CD14-positive monocyte (primary cell): ENCODE results near the gene PHF12. TPM values are rescaled to one million over a fixed set of nuclear protein-coding genes. Genes with fewer than 3 reads are reported as not detected.

Source experiments
- DNase-seq, 3 donors: peaks; one replicate each; pipeline ENCODE4 v3.0.0-alpha.2; 2011 to 2022
- H2AFZ ChIP-seq: 2 replicates; pipeline ENCODE4 v1.6.0; 2012; ENCODE audit warnings: mild to moderate bottlenecking, low read depth, low read length, inconsistent platforms; ENCODE audit not compliant: insufficient read depth, poor library complexity, severe bottlenecking
- H3K27ac ChIP-seq, 2 donors: 1 replicate in 1 of 2; 2 replicates in 1 of 2; pipeline ENCODE4 v1.5.1; 2012 to 2013; ENCODE audit warnings: low read length in 2 of 2, control low read depth in 1 of 2, inconsistent platforms in 1 of 2, low read depth in 1 of 2, mild to moderate bottlenecking in 1 of 2
- H3K27me3 ChIP-seq, 2 donors: one replicate each; pipeline versions ENCODE4 v1.6.0 to v1.6.1; 2011 to 2013; ENCODE audit warnings: low read length in 2 of 2; ENCODE audit not compliant: control insufficient read depth in 2 of 2, insufficient read depth in 2 of 2
- H3K36me3 ChIP-seq, 2 donors: replicated peaks in 1 of 2; 1 replicate in 1 of 2; 2 replicates in 1 of 2; pipeline versions ENCODE4 v1.5.1 to v1.6.1; 2012 to 2013; ENCODE audit warnings: low read length in 2 of 2, control low read depth in 1 of 2, inconsistent platforms in 1 of 2, mild to moderate bottlenecking in 1 of 2; ENCODE audit not compliant: insufficient read depth in 2 of 2, control insufficient read depth in 1 of 2
- H3K4me1 ChIP-seq, 2 donors: 1 replicate in 1 of 2; 2 replicates in 1 of 2; pipeline versions ENCODE4 v1.5.1 to v1.6.1; 2012 to 2013; ENCODE audit warnings: low read length in 2 of 2, control low read depth in 1 of 2, inconsistent platforms in 1 of 2, mild to moderate bottlenecking in 1 of 2, moderate library complexity in 1 of 2; ENCODE audit not compliant: insufficient read depth in 2 of 2, control insufficient read depth in 1 of 2
- H3K4me2 ChIP-seq: replicated peaks from 2 replicates; pipeline ENCODE3; 2012; ENCODE audit warnings: low read length, moderate library complexity, mild to moderate bottlenecking; ENCODE audit not compliant: poor library complexity, severe bottlenecking; ENCODE audit errors: extremely low read depth
- H3K4me3 ChIP-seq, 3 experiments: fragments of 200-600 bp in 1 of 3; sonication (generic) in 1 of 3; replicated peaks in 1 of 3; 1 replicate in 2 of 3; 2 replicates in 1 of 3; pipeline ENCODE4 v1.5.1; 2011 to 2013; ENCODE audit warnings: low read length in 3 of 3, mild to moderate bottlenecking in 3 of 3, control low read depth in 2 of 3, low read depth in 2 of 3, inconsistent platforms in 1 of 3, moderate library complexity in 1 of 3
- H3K79me2 ChIP-seq: 2 replicates; pipeline ENCODE4 v1.6.0; 2012; ENCODE audit warnings: mild to moderate bottlenecking, control low read depth, inconsistent platforms, low read length, moderate library complexity; ENCODE audit not compliant: insufficient read depth
- H3K9ac ChIP-seq: 2 replicates; pipeline ENCODE4 v1.6.0; 2017; ENCODE audit warnings: low read length, mild to moderate bottlenecking; ENCODE audit not compliant: insufficient read depth, poor library complexity, severe bottlenecking
- H3K9me3 ChIP-seq, 2 donors: replicated peaks in 1 of 2; 1 replicate in 1 of 2; 2 replicates in 1 of 2; pipeline versions ENCODE4 v1.5.1 to v1.6.1; 2012 to 2013; ENCODE audit warnings: low read length in 2 of 2, control low read depth in 1 of 2; ENCODE audit not compliant: control insufficient read depth in 1 of 2, insufficient read depth in 1 of 2
- H4K20me1 ChIP-seq: 2 replicates; pipeline ENCODE4 v1.6.0; 2012; ENCODE audit warnings: mild to moderate bottlenecking, low read length, control low read depth, moderate library complexity; ENCODE audit not compliant: insufficient read depth
- H3K27ac Mint-ChIP-seq, 7 donors: one replicate each; pipeline ENCODE4 v1.8.0; 2020; ENCODE audit warnings: mild to moderate bottlenecking in 7 of 7, mixed read lengths in 7 of 7, moderate library complexity in 6 of 7, inconsistent platforms in 2 of 7
- H3K27me3 Mint-ChIP-seq, 3 donors: one replicate each; pipeline ENCODE4 v1.8.0; 2021 to 2022; ENCODE audit warnings: low read depth in 3 of 3, mild to moderate bottlenecking in 3 of 3, mixed read lengths in 3 of 3, moderate library complexity in 3 of 3, inconsistent platforms in 1 of 3
- H3K36me3 Mint-ChIP-seq, 2 donors: one replicate each; pipeline ENCODE4 v1.8.0; 2020; ENCODE audit warnings: mixed read lengths in 2 of 2, inconsistent platforms in 1 of 2, mild to moderate bottlenecking in 1 of 2
- H3K4me1 Mint-ChIP-seq: one replicate; pipeline ENCODE4 v1.8.0; 2020; ENCODE audit warnings: mild to moderate bottlenecking, mixed read lengths
- H3K4me3 Mint-ChIP-seq, 2 donors: one replicate each; pipeline ENCODE4 v1.8.0; 2020; ENCODE audit warnings: mild to moderate bottlenecking in 2 of 2, mixed read lengths in 2 of 2, moderate library complexity in 1 of 2
- H3K9me3 Mint-ChIP-seq, 7 donors: one replicate each; pipeline ENCODE4 v1.8.0; 2020 to 2022; ENCODE audit warnings: mixed read lengths in 7 of 7, mild to moderate bottlenecking in 6 of 7, moderate library complexity in 6 of 7, inconsistent platforms in 2 of 7
- WGBS: methylation state at CpG from one replicate; pipeline ENCODE4 v1.1.5; 2013; ENCODE audit warnings: missing lambda C conversion rate; ENCODE audit not compliant: insufficient coverage; 5-methylcytosine and 5-hydroxymethylcytosine counted together
- intact Hi-C, 2 donors: fragments of 100-400 bp; cut with micrococcal nuclease; formaldehyde crosslinking; loops; one replicate each; pipeline versions ENCODE4 v1.15.0 to v1.15.1; 2023
- polyA plus RNA-seq, 3 donors: library from polyadenylated mRNA; depleted of rRNA in 1 of 3; unstranded in 2 of 3; stranded (reverse) in 1 of 3; fragments of 300-500 nt in 2 of 3; fragments of >200 nt in 1 of 3; fragmentation: Illumina TruSeq in 2 of 3; gene quantifications; 1 replicate in 2 of 3; 2 replicates in 1 of 3; pipeline ENCODE4 v1.2.3, GENCODE V29; 2012 to 2021
- TF ChIP-seq, protein P1 (sequence below): fragments of 200-600 bp; IDR thresholded peaks from one replicate; pipeline ENCODE4 v1.8.0; 2022; ENCODE audit warnings: antibody characterized with exemption, mild to moderate bottlenecking

PHF12 gene
- polyA plus RNA-seq, 3 donors: 1.4 to 62.5 (median 2.5) TPM

DNA sequence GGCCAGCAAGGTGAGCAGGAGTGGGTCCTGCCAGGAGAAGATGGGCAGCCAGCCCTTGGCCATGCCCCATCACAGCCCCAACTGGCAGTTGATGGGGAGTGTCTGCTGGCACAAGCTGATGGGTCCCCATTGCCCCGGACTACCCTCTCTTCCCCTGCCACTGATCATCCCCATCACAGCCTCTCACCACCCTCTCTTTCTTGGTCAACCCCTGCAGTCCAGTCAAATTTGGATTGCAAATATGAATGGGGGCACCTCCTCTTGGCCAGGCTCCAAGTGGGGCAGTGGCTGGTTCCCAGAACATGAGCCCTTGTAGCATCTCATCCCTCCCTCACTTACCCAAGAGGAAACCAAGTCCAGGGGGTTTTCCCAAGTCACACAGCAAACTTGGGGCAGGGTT is 37.2 kb upstream of the PHF12 start:
- WGBS: no CpG with 5 or more reads among the region's 1 CpG
- Histone ChIP-seq H3K9ac (no peak overlapping the region), H3K4me2 (no peak overlapping the region), H3K4me1 (peaks cover 8 to 10% of the 10 kb centered on the region in 2 donors), H3K27ac (no peak overlapping the region), H4K20me1 (no peaks in the 10 kb centered on the region), H3K4me3 (no peak overlapping the region), H3K27me3 (peaks cover 0 to 3% of the 10 kb centered on the region in 2 donors), H3K36me3 (no peaks in the 10 kb centered on the region), H3K9me3 (no peaks in the 10 kb centered on the region), H2AFZ (no peak overlapping the region), H3K79me2 (no peaks in the 10 kb centered on the region)
- H3K4me3 Mint-ChIP-seq: no peak overlapping the region
- peaks cover 6% of the 10 kb centered on the region for H3K4me1 Mint-ChIP-seq
- H3K27ac Mint-ChIP-seq: no peak overlapping the region
- peaks cover 0 to 1% of the 10 kb centered on the region in 2 donors for H3K36me3 Mint-ChIP-seq
- TF ChIP-seq, protein P1, sequence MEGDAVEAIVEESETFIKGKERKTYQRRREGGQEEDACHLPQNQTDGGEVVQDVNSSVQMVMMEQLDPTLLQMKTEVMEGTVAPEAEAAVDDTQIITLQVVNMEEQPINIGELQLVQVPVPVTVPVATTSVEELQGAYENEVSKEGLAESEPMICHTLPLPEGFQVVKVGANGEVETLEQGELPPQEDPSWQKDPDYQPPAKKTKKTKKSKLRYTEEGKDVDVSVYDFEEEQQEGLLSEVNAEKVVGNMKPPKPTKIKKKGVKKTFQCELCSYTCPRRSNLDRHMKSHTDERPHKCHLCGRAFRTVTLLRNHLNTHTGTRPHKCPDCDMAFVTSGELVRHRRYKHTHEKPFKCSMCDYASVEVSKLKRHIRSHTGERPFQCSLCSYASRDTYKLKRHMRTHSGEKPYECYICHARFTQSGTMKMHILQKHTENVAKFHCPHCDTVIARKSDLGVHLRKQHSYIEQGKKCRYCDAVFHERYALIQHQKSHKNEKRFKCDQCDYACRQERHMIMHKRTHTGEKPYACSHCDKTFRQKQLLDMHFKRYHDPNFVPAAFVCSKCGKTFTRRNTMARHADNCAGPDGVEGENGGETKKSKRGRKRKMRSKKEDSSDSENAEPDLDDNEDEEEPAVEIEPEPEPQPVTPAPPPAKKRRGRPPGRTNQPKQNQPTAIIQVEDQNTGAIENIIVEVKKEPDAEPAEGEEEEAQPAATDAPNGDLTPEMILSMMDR: no peak
- peaks cover 3 to 24% (median 15%) of the 10 kb centered on the region in 3 donors for H3K27me3 Mint-ChIP-seq
- H3K9me3 Mint-ChIP-seq: peaks cover 0 to 3% (median 0%) of the 10 kb centered on the region in 7 donors
- intact Hi-C loops: no loop called here
- DNase-seq: peak in 1 of 3 donors; percentile 33

DNA sequence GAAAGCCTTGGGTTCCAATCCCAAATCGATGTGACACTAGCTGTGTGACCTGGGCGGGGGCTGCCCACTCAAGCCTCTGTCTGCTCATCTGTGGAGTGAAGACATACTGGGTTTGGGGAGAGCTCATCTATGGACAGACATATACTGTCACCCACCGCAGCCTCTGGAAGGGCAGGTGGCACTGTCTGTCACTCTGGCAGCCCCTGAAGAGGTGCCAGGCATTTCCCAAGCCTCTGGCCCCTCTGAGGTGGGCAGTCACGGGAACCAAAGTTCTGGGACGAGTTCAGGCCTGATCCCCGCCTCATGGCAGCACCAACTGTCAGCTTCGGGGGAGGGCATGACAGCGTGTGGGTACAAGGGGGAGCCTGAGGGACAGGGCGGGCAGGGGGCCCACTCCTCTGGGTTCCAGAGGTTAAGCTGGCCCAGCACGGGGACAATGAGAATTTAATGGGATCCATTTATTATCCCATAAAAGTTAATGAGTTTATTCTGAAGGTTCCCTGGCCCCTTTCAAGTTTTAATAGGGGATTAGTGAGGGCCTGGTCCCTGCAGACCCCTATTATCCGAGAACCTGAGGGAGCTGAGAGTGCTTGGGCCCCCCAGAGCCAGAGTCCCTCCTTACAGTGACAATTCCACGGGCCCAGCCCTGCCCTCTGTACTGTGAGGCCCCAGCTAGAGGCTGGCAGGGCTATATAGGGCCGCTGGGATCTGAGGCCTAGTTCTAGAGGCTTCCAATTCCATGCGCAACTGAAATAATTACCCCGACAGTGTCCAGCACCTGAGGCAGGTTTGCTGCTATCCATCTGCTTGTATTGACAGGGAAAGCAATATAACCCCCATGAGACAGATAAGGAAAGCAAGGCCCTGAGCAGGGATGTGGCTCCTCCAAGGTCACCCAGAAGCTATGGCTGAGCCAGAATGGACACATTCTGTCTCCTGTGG is 35.7 kb upstream of the PHF12 start:
- H3K79me2 ChIP-seq: no peaks in the 10 kb centered on the region
- peaks cover 0 to 8% of the 10 kb centered on the region in 2 donors for H3K36me3 Mint-ChIP-seq
- peaks cover 0 to 3% (median 0%) of the 10 kb centered on the region in 7 donors for H3K9me3 Mint-ChIP-seq
- H3K36me3 ChIP-seq: no peaks in the 10 kb centered on the region
- H3K9me3 ChIP-seq: no peaks in the 10 kb centered on the region
- H3K4me2 ChIP-seq: no peak overlapping the region
- H2AFZ ChIP-seq: no peak overlapping the region
- H3K9ac ChIP-seq: no peak overlapping the region
- DNase-seq: no peak
- TF ChIP-seq, protein P1: no peak
- H3K27ac Mint-ChIP-seq: peak overlapping the region in 3 of 7 donors; percentile 33 to 79 (median 49)
- H3K4me1 ChIP-seq: peaks cover 22 to 24% of the 10 kb centered on the region in 2 donors
- peaks cover 20% of the 10 kb centered on the region for H3K4me1 Mint-ChIP-seq
- H3K27ac ChIP-seq: no peak overlapping the region
- no peak overlapping the region for H3K4me3 ChIP-seq
- intact Hi-C loops: no loop called here
- peaks cover 0 to 3% of the 10 kb centered on the region in 2 donors for H3K27me3 ChIP-seq
- WGBS: 85% methylated on average over 10 of the region's 15 CpGs
- H3K4me3 Mint-ChIP-seq: no peak overlapping the region
- H3K27me3 Mint-ChIP-seq: peaks cover 3 to 23% (median 13%) of the 10 kb centered on the region in 3 donors
- H4K20me1 ChIP-seq: no peaks in the 10 kb centered on the region
